Ovary (tissue), 10 donors: ENCODE measurements around the gene C10orf143. TPM values are rescaled to one million over a fixed set of nuclear protein-coding genes. Genes with fewer than 3 reads are reported as not detected.

Experiments used
- DNase-seq, 5 donors: peaks; one replicate each; pipeline ENCODE4 v3.0.0-alpha.2; 2019 to 2020
- H3K27ac ChIP-seq, 2 donors: fragments of 200-600 bp; one replicate each; pipeline versions ENCODE4 v1.5.1 to v1.8.0; 2019 to 2022
- H3K27me3 ChIP-seq: fragments of 200-600 bp; one replicate; pipeline ENCODE4 v1.8.0; 2022
- H3K36me3 ChIP-seq: fragments of 200-600 bp; sonication (generic); one replicate; pipeline ENCODE4 v1.5.1; 2019
- H3K4me1 ChIP-seq: one replicate; pipeline ENCODE4 v1.8.1; 2013; ENCODE audit warnings: mild to moderate bottlenecking, moderate library complexity; ENCODE audit not compliant: insufficient read depth
- H3K4me3 ChIP-seq: fragments of 200-600 bp; sonication (generic); one replicate; pipeline ENCODE4 v1.5.1; 2017
- H3K9me3 ChIP-seq, 2 donors: fragments of 200-600 bp in 1 of 2; sonication (generic) in 1 of 2; one replicate each; pipeline versions ENCODE4 v1.5.1 to v1.8.1; 2013 to 2019; ENCODE audit warnings: mild to moderate bottlenecking in 1 of 2, moderate library complexity in 1 of 2
- EP300 ChIP-seq: sonication (generic); formaldehyde crosslinking; IDR thresholded peaks from one replicate; pipeline ENCODE4 v1.6.1; 2017; ENCODE audit warnings: antibody characterized with exemption
- POLR2A ChIP-seq: fragments of 450-650 bp; IDR thresholded peaks from one replicate; pipeline ENCODE4 v1.6.1; 2017; ENCODE audit warnings: antibody characterized with exemption, mild to moderate bottlenecking, moderate library complexity
- WGBS, 3 donors: extraction: QIAGEN DNeasy Blood & Tissue Kit in 1 of 3; methylation state at CpG; one replicate each; pipeline versions ENCODE4 v1.1.5 to v1.1.7; 2013 to 2017; 5-methylcytosine and 5-hydroxymethylcytosine counted together
- intact Hi-C, 4 donors: fragments of 100-400 bp; cut with DNase I; formaldehyde crosslinking; loops; one replicate each; pipeline versions ENCODE4 v1.11.0 to v1.15.1; 2022 to 2023
- long read RNA-seq, 3 donors: library from polyadenylated mRNA in 2 of 3; unstranded in 2 of 3; transcript quantifications; one replicate each; pipeline ENCODE4 v2.0.0 and lab custom pipeline, GENCODE V29; 2021 to 2026
- polyA plus RNA-seq, 2 donors: library from polyadenylated mRNA; stranded (reverse); fragments of 200-250 nt in 1 of 2; fragments of 350-450 nt in 1 of 2; fragmentation: Illumina TruSeq in 1 of 2; extraction: RNeasy Lipid Tissue Mini Kit (QIAGEN cat#74804) in 1 of 2; gene quantifications; one replicate each; pipeline ENCODE4 v1.2.3, GENCODE V29; 2013 to 2014
- total RNA-seq, 7 donors: library from RNA; depleted of rRNA in 2 of 7; stranded (reverse); fragments of >200 nt in 2 of 7; fragmentation: NEBNext Ultra II Directional in 3 of 7; extraction: Animal tissue kit (Norgen Biotek cat#: 25700) in 3 of 7; gene quantifications; one replicate each; pipeline versions ENCODE4 v1.1.0 to v1.2.4, GENCODE V29; 2016 to 2023
- TF ChIP-seq, protein P1 (sequence below), 3 donors: fragments of 450-650 bp in 2 of 3; fragments of 200-600 bp in 1 of 3; IDR thresholded peaks; one replicate each; pipeline versions ENCODE4 v1.5.1 to v1.8.0; 2016 to 2022; ENCODE audit warnings: antibody characterized with exemption in 3 of 3, mild to moderate bottlenecking in 1 of 3
- donor health status: DM: no; HTN: no; CAD: no; lungs with moderate emphysema.
- donor health status: DM: no; HTN: no; CAD: no.
- donor health status: Bipolar disorder and iron deficiency.
- donor health status: DM: yes; HTN: yes; CAD: no.
- donor health status: DM: no; HTN: no; CAD: no.
- donor health status: DM: yes; HTN: yes; CAD: no.

Gene C10orf143
- total RNA-seq (10 to 100 TPM in 1 of 7 donors, 1 to 10 TPM in 6; 3.1 to 10.3 (median 5.9) TPM), polyA plus RNA-seq (1 to 10 TPM; 5.7 to 7.2 TPM)
- long read RNA-seq, donor 1, partial matches to known transcripts = 0 of 7 reads
- long read RNA-seq, donor 1, other reads (novel, unspliced or antisense) = 6 of 7 reads
- long read RNA-seq, donor 2 = 0 reads
- long read RNA-seq, donor 3, partial matches to known transcripts = 0 of 4 reads
- long read RNA-seq, donor 3, other reads (novel, unspliced or antisense) = 1 of 4 reads

GRCh38 chr10:130110246-130111112 is at the start of gene C10orf143:
C10orf143 (minus strand) TSS chr10:130110830; CDS start chr10:130110772, 58 bp downstream.
- peaks cover 9% of the 10 kb centered on the region for H3K4me1 ChIP-seq
- no peaks in the 10 kb centered on the region for H3K36me3 ChIP-seq
- no peaks in the 10 kb centered on the region for H3K27me3 ChIP-seq
- peak within 1 kb of the TSS; percentile 86 for H3K4me3 ChIP-seq
- TF ChIP-seq POLR2A = peak; percentile 71
- TF ChIP-seq, protein P1, sequence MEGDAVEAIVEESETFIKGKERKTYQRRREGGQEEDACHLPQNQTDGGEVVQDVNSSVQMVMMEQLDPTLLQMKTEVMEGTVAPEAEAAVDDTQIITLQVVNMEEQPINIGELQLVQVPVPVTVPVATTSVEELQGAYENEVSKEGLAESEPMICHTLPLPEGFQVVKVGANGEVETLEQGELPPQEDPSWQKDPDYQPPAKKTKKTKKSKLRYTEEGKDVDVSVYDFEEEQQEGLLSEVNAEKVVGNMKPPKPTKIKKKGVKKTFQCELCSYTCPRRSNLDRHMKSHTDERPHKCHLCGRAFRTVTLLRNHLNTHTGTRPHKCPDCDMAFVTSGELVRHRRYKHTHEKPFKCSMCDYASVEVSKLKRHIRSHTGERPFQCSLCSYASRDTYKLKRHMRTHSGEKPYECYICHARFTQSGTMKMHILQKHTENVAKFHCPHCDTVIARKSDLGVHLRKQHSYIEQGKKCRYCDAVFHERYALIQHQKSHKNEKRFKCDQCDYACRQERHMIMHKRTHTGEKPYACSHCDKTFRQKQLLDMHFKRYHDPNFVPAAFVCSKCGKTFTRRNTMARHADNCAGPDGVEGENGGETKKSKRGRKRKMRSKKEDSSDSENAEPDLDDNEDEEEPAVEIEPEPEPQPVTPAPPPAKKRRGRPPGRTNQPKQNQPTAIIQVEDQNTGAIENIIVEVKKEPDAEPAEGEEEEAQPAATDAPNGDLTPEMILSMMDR (IDR thresholded peaks at IDR 0.05) = no peak
- no peak for TF ChIP-seq EP300
- DNase-seq = peak; percentile 98 to 99 (median 99)
- intact Hi-C loops = loop anchor here in 1 of 4 donors (2.0 kb wide), 1 partner anchor 26 kb away; the partner anchor contains the start of gene GLRX3
- peak within 1 kb of the TSS; percentile 35 to 89 for H3K27ac ChIP-seq
- WGBS, 3 donors = 0 to 1% (median 1%) methylated on average over 43 to 71 of the region's 71 CpGs
- H3K9me3 ChIP-seq = no peaks in the 10 kb centered on the region

- Histone ChIP-seq H3K4me1 (no peaks in the 10 kb centered on the region), H3K4me3 (no peak overlapping the region), H3K36me3 (no peaks in the 10 kb centered on the region), H3K9me3 (no peaks in the 10 kb centered on the region), H3K27me3 (no peaks in the 10 kb centered on the region), H3K27ac (no peak overlapping the region)
- TF ChIP-seq EP300 (no peak), POLR2A (no peak)
- TF ChIP-seq, protein P1 (IDR thresholded peaks at IDR 0.05) = no peak
- intact Hi-C loops = no loop called here
- DNase-seq = no peak
- WGBS, 3 donors = 78 to 94% (median 84%) methylated on average over 2 of the region's 2 CpGs
Measured at GRCh38 chr10:130159192-130159794, 48.7 kb upstream of the C10orf143 start.

- Histone ChIP-seq H3K4me1 (peaks cover under 1% of the 10 kb centered on the region), H3K36me3 (no peaks in the 10 kb centered on the region), H3K4me3 (no peak overlapping the region), H3K9me3 (no peaks in the 10 kb centered on the region), H3K27ac (no peak overlapping the region), H3K27me3 (no peaks in the 10 kb centered on the region)
- 82 to 90% (median 89%) methylated on average over 4 of the region's 4 CpGs for WGBS, 3 donors
- DNase-seq = no peak
- intact Hi-C loops = no loop called here
- TF ChIP-seq, protein P1 (IDR thresholded peaks at IDR 0.05) = no peak
- TF ChIP-seq POLR2A (no peak), EP300 (no peak)
Measured at GRCh38 chr10:130146042-130146441, 35.4 kb upstream of the C10orf143 start.

DNA sequence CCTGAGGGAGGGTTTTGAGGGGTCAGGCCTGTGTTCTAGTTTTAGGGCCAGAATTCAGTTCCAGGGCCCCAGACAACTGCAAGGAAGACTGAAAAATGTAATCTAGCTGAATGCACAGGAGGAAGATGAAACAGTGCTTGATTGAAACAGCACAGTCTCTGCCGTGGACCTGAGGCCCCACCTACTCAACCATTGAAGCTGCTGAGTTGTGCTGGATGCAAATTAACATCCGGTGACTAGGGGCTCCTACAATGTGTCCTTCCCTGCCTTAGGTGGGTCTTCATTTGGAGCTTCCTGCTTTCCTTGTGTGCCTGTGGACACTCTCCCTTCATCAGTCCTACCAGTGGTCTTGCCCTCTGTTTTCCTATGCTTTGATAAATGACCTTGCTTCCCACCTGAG is 31.2 kb upstream of the C10orf143 start:
- TF ChIP-seq, protein P1 (IDR thresholded peaks at IDR 0.05) = no peak
- no peak for TF ChIP-seq EP300
- no peak for TF ChIP-seq POLR2A
- no peak for DNase-seq
- 54 to 59% (median 57%) methylated on average over 2 of the region's 2 CpGs for WGBS, 3 donors
- Histone ChIP-seq H3K27me3 (no peaks in the 10 kb centered on the region), H3K27ac (no peak overlapping the region), H3K36me3 (no peaks in the 10 kb centered on the region), H3K4me1 (peaks cover 13% of the 10 kb centered on the region), H3K9me3 (no peaks in the 10 kb centered on the region), H3K4me3 (no peak overlapping the region)
- intact Hi-C loops = no loop called here
